DMS153 (cell line): ENCODE results near the gene ANKS6.

Experiments
- DNase-seq: peaks from one replicate; lab custom pipeline; 2025; lab: John Stamatoyannopoulos, UW

Gene ANKS6

DNA sequence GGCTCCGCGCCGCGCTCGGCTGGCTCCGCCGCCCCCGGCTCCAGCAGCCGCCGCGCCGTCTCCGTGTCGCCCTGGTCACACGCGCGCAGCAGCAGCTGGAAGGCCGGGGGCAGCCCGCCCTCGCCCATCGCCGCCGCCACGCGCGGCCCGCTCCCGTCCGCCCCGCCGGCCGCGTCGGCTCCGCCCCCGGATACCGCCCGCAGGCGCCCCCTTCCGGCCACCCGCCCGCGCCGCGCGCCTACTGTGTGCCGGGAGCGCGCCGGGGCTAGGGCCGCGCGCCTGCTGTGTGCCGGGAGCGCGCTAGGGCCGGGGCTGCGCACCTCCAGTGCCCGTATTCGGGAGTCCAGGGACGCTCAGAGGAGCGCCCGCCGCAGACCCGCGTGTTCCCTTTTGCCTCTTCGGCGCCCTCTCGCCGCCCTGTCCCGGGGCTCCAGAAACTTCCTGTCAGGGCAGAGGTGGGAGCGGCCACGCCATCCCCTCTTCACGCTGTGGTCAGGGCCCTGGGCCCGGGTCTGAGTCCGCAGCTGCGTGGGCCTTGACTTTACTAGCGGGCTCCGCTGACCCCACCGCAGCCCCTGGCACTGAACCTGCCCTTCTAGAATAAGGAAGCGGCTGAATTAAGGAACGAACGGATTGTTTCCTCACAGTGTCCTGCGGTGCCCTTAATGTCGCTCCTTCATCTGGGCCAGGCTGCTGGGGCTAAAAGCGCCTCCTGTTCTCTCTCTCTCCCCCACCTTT, at the start of gene ANKS6:
Gene ANKS6, minus strand, starts transcription at position 192 of the 738 bp plus-strand sequence. Its CDS starts 64 bp downstream, at position 128.
- DNase-seq, result peak; percentile 26

DNA sequence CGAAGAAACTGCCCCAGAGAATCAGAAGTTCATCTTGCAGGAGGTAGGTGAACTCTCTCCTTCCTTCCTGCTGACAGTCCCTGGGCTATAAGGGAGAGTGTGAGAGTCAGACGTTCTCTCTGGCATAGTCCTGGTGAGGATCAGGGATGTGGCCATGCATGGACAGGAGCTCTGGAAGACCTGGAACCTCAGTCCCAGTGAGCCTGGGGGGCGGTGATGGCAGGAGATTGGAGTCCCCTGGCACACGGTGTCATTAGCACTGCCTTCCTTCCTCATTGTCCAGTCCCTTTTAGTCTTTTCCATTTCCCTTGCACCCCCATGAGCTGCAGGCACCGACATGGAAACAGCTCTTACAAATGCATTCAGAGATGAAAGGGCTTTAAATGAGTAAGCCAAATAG, 49.7 kb upstream of the ANKS6 start:
- DNase-seq, result no peak

GRCh38 chr9:98842510-98842909, 46.2 kb upstream of the ANKS6 start:
- no peak for DNase-seq

- no peak for DNase-seq
These were observed 43.4 kb upstream of the ANKS6 start for GRCh38 chr9:98839724-98840123.

DNA sequence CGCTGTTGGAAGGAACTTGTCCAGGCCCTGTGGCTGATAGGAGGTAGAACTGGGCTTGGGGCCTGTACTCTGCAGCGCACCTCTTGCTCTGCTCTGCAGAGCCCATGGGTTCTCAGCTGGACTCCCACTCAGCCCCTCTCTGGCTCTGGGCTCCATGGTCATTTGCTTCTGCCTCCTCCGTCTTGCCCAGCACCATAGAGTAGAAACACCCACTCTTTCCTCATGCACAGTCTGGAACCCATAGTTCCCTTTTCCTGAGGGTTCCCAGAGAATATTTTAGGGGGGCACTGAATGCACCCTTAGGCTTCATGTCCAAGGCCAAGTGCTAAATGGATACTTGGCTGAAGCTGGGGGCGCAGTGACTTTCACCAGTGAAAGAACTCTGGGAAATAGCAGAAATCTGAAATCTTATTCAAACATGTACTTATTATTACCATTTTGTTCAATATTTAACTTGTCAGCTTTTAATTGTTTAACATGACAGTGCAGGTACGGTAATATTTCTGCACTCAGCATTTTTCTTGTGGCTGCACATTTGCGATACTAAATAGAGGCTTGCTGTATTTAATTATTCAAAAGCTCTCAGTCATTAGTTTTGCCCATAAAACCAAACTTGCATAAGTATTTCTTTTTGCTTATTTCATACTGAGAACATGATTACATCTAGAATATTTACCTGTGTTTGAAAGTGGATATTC, 42.7 kb upstream of the ANKS6 start:
- no peak for DNase-seq

DNA sequence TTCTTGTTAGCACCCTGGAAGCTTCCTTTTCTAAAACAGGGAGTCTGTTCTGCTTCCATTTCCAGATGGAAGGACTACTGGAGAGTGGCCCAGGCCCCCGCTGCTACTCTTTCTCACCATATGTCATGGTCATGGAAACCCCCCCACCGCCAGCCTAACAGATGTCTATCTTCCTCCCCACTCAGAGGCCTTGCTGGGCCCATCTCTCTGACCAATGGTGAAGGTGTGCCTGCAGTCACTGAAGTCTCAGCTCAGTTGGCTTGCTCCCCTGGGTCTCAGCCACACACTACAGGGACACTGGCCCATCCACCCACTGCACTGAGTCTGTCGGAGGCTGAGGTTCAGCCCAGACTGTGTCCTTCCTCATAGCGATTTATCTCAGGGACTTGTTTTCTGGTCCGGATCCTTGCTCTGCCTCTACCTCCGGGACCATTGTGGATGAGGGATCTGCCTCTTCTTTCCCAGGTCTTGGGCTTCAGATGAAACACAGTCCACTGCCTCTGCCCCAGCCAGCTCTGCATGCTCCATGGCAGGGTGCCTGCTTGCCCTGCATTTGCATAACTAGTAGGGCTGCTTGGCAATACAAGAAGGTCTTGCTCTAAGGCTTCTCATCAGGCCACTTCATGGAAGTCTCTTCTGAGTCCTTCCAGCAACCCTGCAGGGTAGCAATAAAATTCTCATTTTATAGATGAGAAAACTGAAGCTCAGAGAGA, 42.0 kb upstream of the ANKS6 start:
- no peak for DNase-seq

DNA sequence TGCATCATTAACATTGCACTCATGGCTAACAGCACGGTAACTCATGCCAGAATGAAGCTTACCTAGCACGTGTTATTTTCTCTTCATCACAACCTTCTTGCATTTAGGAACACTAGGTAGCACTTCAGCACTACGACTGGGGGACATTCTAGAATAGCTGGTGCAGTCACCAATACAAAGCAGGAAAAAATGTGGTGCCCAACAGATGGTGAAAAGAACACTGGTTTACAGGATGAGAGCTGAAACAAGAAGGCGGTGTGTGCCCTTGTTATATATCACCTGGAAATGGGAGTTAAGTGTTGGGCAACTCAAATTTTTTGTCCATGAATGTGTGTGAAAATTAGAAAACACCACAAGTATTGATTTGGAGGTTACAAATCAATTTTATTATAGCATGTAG, 41.2 kb upstream of the ANKS6 start:
- DNase-seq, result no peak

DNA sequence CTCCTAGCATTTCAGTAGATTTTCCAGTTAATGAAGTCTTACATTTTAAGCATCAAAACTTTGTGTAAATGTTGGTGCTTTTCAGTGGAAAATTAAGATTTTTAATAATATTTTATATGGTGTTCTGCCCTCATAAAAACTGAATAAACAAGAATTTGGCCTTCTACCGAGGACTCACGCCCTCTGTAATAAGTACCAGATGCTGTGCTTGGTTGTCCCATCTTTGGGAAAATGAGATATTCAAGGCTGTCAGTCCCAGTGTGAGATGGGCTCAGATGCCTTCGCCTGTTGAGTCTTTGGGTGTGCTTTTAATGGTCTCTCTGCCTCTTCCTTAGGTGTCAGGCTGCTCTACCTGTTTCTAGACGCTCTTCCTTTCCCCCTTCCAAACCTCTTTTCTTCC, 39.9 kb upstream of the ANKS6 start:
- no peak for DNase-seq

- DNase-seq, result no peak
These were observed 38.0 kb upstream of the ANKS6 start for GRCh38 chr9:98834386-98834785.

DNA sequence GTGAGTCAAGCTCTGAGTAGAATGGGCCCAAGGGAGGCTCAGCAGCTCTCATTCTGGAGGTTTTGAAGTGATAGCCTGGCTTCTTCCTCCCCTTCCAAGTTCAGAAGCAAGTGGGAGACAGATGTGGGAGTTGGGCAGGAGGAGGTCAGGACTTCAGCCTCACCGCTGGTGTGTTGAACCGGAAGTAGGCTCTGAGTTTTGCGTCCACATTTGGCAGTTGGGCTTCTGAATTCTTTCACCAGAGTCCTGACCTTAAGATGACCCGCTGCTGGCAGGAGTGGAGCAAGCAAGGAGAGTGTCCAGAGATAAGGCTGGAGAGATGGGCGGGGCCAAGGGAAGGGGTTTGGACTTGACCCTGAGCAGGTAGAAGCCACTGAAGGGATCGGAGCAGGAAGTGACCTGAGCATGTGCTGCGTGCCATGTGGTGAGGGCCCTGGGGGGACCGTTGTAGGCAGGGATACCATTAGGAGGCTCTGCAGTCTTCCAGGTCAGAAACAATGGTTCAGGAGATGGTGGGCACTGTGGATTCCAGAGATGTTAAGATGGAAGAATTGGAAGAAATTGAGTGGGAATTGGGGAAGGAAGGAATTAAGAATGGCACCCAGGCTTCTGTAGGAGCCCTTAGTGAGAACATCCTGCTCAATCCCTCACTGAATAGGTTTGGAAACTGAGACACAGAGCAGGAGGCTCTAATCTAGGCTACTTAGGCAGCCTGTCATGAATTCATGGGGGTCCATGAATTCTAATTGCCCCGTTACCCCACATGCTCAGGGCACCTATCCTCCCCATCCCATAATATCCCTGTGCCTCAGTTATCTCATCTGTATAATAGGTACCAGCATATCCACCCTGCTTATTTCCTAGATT, 37.0 kb upstream of the ANKS6 start:
- DNase-seq, result no peak

DNA sequence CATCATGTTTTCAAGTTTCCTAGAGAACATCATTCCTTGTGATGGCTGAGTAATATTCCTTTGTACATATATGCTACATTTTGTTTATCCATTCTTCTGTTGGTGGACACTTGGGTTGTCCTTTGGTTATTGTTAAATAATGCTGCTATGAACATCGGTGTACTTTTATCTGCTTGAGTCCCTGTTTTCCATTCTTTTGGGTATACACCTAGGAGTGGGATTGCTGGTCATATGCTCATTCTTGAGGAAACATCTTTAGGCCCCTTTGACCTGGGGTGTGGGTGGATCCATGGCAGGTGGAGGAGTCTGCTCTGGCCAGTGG, 36.4 kb upstream of the ANKS6 start:
- no peak for DNase-seq

DNA sequence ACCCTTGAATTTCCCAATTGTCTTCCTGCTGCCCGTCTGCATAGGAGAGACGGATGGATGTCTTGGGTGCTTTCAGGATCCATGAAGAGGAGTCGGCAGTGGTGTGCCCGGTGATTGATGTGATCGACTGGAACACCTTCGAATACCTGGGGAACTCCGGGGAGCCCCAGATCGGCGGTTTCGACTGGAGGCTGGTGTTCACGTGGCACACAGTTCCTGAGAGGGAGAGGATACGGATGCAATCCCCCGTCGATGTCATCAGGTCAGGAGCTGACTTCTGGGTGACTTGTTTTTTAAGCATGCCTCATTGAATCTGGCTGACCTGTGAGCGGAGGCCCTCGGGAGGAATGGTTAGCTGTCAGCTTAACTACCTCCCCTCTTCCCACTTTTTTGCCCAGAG, 35.3 kb upstream of the ANKS6 start:
- DNase-seq, result no peak

- DNase-seq, result no peak
These were observed 34.2 kb upstream of the ANKS6 start for GRCh38 chr9:98830554-98830953.

GRCh38 chr9:98829766-98830165, 33.4 kb upstream of the ANKS6 start:
- DNase-seq, result no peak

DNA sequence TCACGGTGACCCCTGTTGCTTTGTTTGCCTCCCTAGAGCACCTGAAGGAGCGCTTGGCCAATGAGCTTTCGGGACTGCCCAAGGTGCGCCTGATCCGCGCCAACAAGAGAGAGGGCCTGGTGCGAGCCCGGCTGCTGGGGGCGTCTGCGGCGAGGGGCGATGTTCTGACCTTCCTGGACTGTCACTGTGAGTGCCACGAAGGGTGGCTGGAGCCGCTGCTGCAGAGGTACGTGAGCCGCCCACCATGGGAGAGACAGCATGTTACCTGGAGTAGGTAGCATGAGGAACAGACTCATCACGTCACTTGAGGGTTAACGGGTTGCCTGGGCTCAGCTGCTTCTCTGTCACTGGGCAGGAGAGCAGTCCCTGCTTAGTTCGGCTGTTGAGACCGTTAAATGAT, 30.4 kb upstream of the ANKS6 start:
- DNase-seq, result no peak

GRCh38 chr9:98825414-98825813, 29.1 kb upstream of the ANKS6 start:
- no peak for DNase-seq

- no peak for DNase-seq
These were observed 27.4 kb upstream of the ANKS6 start for GRCh38 chr9:98823666-98824334.

- no peak for DNase-seq
These were observed 26.3 kb upstream of the ANKS6 start for GRCh38 chr9:98822661-98823060.

DNA sequence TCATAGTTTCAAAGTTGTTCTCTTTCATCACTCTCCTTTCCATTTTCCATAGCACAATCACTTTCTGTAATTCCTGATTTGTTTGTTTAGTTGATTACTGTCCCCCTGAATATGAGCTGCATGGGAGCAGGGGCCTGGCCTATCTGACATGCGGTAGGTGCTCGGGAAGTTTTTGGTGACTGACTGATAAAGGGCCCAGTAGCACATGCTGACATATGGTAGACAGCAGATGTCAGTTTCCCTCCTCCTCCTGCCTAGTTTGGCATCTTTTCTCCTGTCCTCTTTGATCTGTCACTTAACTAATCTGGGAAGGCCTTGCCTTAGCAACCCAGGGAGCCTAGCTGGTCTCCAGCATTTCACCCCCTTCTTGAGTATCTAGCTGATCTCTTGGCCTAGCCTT, 25.5 kb upstream of the ANKS6 start:
- DNase-seq, result no peak

- no peak for DNase-seq
These were observed 22.9 kb upstream of the ANKS6 start for GRCh38 chr9:98819231-98819630.

GRCh38 chr9:98818764-98819163, 22.4 kb upstream of the ANKS6 start:
- DNase-seq, result no peak
